HepG2 (cell line): Measurements from ENCODE around the gene CERS6. TPM values are rescaled to one million over a fixed set of nuclear protein-coding genes. Genes with fewer than 3 reads are reported as not detected.
A peak's percentile ranks its signal among the peaks of the same experiment; 100 is the strongest.

ENCODE experiments used
- ARID2 ChIP-seq: sonication (generic); formaldehyde crosslinking; IDR thresholded peaks from 2 replicates; pipeline ENCODE4 v1.8.1; 2022; ENCODE audit warnings: mild to moderate bottlenecking, missing genetic modification reagents, borderline replicate concordance
- E2F1 ChIP-seq: sonication (generic); formaldehyde crosslinking; IDR thresholded peaks from 2 replicates; pipeline ENCODE4 v1.5.0; 2020; ENCODE audit warnings: missing genetic modification reagents
- ETV5 ChIP-seq: IDR thresholded peaks from 2 replicates; pipeline ENCODE4 v1.6.1; 2018; ENCODE audit warnings: missing biosample characterization, missing genetic modification reagents, inconsistent platforms, borderline replicate concordance
- HOXD1 ChIP-seq: sonication (generic); formaldehyde crosslinking; IDR thresholded peaks from 2 replicates; pipeline ENCODE4 v1.5.0; 2020; ENCODE audit warnings: missing genetic modification reagents
- KDM1A ChIP-seq: IDR thresholded peaks from 2 replicates; pipeline ENCODE4 v1.6.1; 2016; ENCODE audit warnings: missing compliant biosample characterization
- SIN3B ChIP-seq: fragments of 150-350 bp; IDR thresholded peaks from 2 replicates; pipeline ENCODE4 v1.6.1; 2014; ENCODE audit warnings: low read length
- SKI ChIP-seq: fragments of 450-650 bp; IDR thresholded peaks from one replicate; pipeline ENCODE4 v1.6.1; 2018; ENCODE audit warnings: mild to moderate bottlenecking; ENCODE audit not compliant: partially characterized antibody
- ZC3H4 ChIP-seq: sonication (generic); formaldehyde crosslinking; IDR thresholded peaks from 2 replicates; pipeline ENCODE4 v1.4.0; 2020; ENCODE audit warnings: missing genetic modification reagents, borderline replicate concordance
- ZNF407 ChIP-seq: sonication (generic); formaldehyde crosslinking; IDR thresholded peaks from one replicate; pipeline ENCODE4 v1.5.1; 2020; ENCODE audit warnings: mild to moderate bottlenecking, missing genetic modification reagents; ENCODE audit errors: not compliant biosample characterization
- ZNF446 ChIP-seq: sonication (generic); formaldehyde crosslinking; IDR thresholded peaks from 2 replicates; pipeline ENCODE4 v1.5.0; 2020; ENCODE audit warnings: mild to moderate bottlenecking, missing genetic modification reagents
- ZNF710 ChIP-seq: sonication (generic); formaldehyde crosslinking; IDR thresholded peaks from 2 replicates; pipeline ENCODE4 v1.5.0; 2020; ENCODE audit warnings: mild to moderate bottlenecking, missing genetic modification reagents, borderline replicate concordance
- ZNF766 ChIP-seq: sonication (generic); formaldehyde crosslinking; IDR thresholded peaks from 2 replicates; pipeline ENCODE4 v1.5.0; 2020; ENCODE audit warnings: missing genetic modification reagents, borderline replicate concordance
- polyA plus RNA-seq, 8 experiments: library from polyadenylated mRNA; depleted of rRNA in 3 of 8; stranded (reverse) in 7 of 8; unstranded in 1 of 8; fragments of >200 nt; fragmentation: Illumina TruSeq in 4 of 8; extraction: Trizol in 4 of 8; gene quantifications; 2 replicates each; pipeline versions ENCODE4 v1.2.1 to v1.2.3, GENCODE V29; 2011 to 2016; ENCODE audit warnings: low read depth in 4 of 8, missing spikeins in 1 of 8, mixed read lengths in 1 of 8; ENCODE audit not compliant: insufficient read depth in 1 of 8
- total RNA-seq, 5 experiments: library from RNA; depleted of rRNA; stranded (reverse); fragments of >200 nt; fragmentation: Illumina TruSeq; extraction: Trizol; gene quantifications; 2 replicates each; pipeline ENCODE4 v1.2.3, GENCODE V29; 2016; ENCODE audit warnings: low read depth in 1 of 5
- TF ChIP-seq, protein P1 (sequence below): sonication (generic); formaldehyde crosslinking; IDR thresholded peaks from 2 replicates; pipeline ENCODE4 v1.8.1; 2022; ENCODE audit warnings: low read depth, mild to moderate bottlenecking, missing genetic modification reagents

CERS6 gene
- total and polyA plus RNA-seq, 2 of the 13 experiments (the other 11 are each of a cell fraction or from before 2014, with no cell fraction given): 10.1 to 20.3 TPM

DNA sequence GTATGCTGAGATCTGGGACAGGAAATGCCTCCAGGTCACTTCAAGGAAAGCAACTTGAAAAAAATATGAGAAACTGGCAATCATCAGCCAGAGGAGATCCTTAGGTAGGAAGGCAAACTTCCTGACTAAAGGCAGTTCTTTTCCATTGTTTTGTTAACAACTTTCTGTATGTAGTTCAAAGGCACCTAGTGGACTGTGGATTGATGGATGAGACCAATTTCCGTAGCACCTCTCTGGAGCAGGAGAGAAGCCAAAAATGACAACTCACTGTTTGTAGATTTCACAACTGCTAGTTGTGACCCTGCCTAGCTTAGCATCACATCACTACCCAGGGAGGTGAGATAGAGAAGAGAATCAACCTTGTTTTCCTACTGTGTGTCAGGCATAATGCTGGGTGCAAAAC lies 324.6 kb downstream of the CERS6 start (continued):
- no peak for TF ChIP-seq ZNF407 (CRISPR knock-in tag)
- TF ChIP-seq, protein P1, sequence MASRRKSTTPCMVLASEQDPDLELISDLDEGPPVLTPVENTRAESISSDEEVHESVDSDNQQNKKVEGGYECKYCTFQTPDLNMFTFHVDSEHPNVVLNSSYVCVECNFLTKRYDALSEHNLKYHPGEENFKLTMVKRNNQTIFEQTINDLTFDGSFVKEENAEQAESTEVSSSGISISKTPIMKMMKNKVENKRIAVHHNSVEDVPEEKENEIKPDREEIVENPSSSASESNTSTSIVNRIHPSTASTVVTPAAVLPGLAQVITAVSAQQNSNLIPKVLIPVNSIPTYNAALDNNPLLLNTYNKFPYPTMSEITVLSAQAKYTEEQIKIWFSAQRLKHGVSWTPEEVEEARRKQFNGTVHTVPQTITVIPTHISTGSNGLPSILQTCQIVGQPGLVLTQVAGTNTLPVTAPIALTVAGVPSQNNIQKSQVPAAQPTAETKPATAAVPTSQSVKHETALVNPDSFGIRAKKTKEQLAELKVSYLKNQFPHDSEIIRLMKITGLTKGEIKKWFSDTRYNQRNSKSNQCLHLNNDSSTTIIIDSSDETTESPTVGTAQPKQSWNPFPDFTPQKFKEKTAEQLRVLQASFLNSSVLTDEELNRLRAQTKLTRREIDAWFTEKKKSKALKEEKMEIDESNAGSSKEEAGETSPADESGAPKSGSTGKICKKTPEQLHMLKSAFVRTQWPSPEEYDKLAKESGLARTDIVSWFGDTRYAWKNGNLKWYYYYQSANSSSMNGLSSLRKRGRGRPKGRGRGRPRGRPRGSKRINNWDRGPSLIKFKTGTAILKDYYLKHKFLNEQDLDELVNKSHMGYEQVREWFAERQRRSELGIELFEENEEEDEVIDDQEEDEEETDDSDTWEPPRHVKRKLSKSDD (CRISPR knock-in tag): no peak
- no peak for TF ChIP-seq ZC3H4 (CRISPR knock-in tag)
- TF ChIP-seq HOXD1 (CRISPR knock-in tag): peak; percentile 91; the same call in 1 of the 2 replicates
- no peak for TF ChIP-seq SIN3B
- no peak for TF ChIP-seq ZNF446 (CRISPR knock-in tag)
- no peak for TF ChIP-seq ZNF766 (CRISPR knock-in tag)
- no peak for TF ChIP-seq KDM1A (CRISPR knock-in tag)
- TF ChIP-seq ETV5 (CRISPR knock-in tag): peak; percentile 57; the same call in 1 of the 2 replicates
- TF ChIP-seq ZNF710: no peak
- no peak for TF ChIP-seq SKI
- no peak for TF ChIP-seq ARID2
- no peak for TF ChIP-seq E2F1 (CRISPR knock-in tag)
